NCI-H187 (cell line): ENCODE measurements around the gene GATB.

Experiments
- DNase-seq, 2 experiments: peaks; one replicate each; lab custom pipeline; 2025; lab: John Stamatoyannopoulos, UW

The GATB gene

GRCh38 chr4:151694961-151695720 lies 65.7 kb downstream of the GATB start:
- no peak for DNase-seq

GRCh38 chr4:151692821-151693673 lies 67.8 kb downstream of the GATB start:
- no peak for DNase-seq

- DNase-seq, result no peak
Observed at GRCh38 chr4:151692443-151692782, 68.4 kb downstream of the GATB start.

- DNase-seq, result no peak
Observed at GRCh38 chr4:151691639-151692442, 69.0 kb downstream of the GATB start.

- DNase-seq, result no peak
Observed at GRCh38 chr4:151690876-151691275, 69.9 kb downstream of the GATB start.

- no peak for DNase-seq
Observed at GRCh38 chr4:151690164-151690870, 70.5 kb downstream of the GATB start.

GRCh38 chr4:151689211-151689991 lies 71.4 kb downstream of the GATB start:
- no peak for DNase-seq

- DNase-seq, result no peak
Observed at GRCh38 chr4:151688785-151689043, 72.1 kb downstream of the GATB start.

- no peak for DNase-seq
Observed at GRCh38 chr4:151688003-151688784, 72.6 kb downstream of the GATB start.

GRCh38 chr4:151687021-151687640 lies 73.7 kb downstream of the GATB start:
- DNase-seq, result no peak

GRCh38 chr4:151685303-151685702 lies 75.5 kb downstream of the GATB start:
- DNase-seq, result no peak

GRCh38 chr4:151681085-151681484 lies 79.7 kb downstream of the GATB start:
- DNase-seq, result no peak

GRCh38 chr4:151679231-151679630 lies 81.6 kb downstream of the GATB start:
- no peak for DNase-seq

- no peak for DNase-seq
Observed at GRCh38 chr4:151678048-151678872, 82.5 kb downstream of the GATB start.

GRCh38 chr4:151677193-151677592 lies 83.6 kb downstream of the GATB start:
- no peak for DNase-seq

GRCh38 chr4:151676301-151676700 lies 84.5 kb downstream of the GATB start:
- DNase-seq, result no peak

GRCh38 chr4:151675411-151675971 lies 85.3 kb downstream of the GATB start:
- no peak for DNase-seq

- DNase-seq, result no peak
Observed at GRCh38 chr4:151674804-151675391, 85.9 kb downstream of the GATB start.
